ENCODE results near the gene ATRN. TPM values are rescaled to one million over a fixed set of nuclear protein-coding genes. Genes with fewer than 3 reads are reported as not detected.
"Not testable (repeated sequence)": the region's sequence is repeated elsewhere in the genome, so short reads cannot be mapped to it uniquely, and the experiment has no call there.

Gene ATRN
- total RNA-seq (2014; rRNA removed; shearing (Covaris generic)): 14.8 and 18.4 TPM in 2 replicates

DNA sequence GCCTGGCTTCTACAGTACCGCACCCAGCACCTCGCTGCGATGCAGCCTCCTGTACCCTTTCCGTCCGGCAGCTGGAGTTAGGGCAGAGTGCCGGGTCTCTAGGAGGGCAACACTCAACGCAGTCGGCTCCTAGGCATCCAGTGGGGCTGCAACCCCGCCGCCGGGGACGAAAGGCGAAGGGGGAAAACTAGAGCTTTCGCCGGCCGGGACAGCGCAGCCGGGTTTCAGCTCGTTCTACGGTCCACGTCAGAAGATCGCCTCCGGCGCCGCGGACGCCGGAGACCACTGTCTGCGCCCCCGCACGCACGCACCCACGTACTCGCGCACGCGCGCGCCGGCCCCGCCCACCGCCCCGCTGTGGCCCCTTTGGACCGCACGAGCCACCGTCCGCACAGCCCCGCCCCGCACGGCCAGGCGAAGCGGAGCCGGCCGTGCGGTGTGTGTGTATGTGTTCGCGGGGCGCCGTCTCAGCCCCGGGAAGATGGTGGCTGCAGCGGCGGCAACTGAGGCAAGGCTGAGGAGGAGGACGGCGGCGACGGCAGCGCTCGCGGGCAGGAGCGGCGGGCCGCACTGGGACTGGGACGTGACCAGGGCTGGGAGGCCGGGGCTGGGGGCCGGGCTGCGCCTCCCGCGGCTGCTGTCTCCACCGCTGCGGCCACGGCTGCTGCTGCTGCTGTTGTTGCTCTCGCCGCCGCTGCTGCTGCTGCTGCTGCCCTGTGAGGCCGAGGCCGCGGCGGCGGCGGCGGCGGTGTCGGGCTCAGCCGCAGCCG is at the start of gene ATRN:
Gene ATRN, plus strand, starts transcription at position 392 of the 770 bp plus-strand sequence. Its CDS starts 90 bp downstream, at position 482.
- peak; percentile 74 for DNase-seq (ENCODE audit: low spot score)

DNA sequence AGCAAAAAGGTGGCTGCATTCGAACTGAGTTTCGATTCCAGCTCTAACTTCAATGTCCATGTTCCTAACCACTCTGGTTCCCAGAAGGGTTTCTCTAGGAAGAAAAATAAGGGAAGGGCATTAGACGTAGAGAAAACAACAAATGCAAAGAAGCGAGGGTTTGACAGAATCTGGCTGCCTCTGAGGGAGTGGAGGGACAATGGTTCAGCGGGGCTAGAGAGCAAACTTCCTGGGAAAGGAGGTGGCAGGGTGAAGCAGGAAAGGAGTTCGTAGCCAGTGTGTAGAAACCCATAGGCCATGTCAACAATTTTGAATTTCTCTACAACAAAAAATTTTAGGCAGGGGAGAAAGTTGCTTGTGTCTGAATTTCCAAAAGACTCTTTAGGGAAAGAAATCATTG is 48.8 kb upstream of the ATRN start:
- DNase-seq (ENCODE audit: low spot score): no peak

DNA sequence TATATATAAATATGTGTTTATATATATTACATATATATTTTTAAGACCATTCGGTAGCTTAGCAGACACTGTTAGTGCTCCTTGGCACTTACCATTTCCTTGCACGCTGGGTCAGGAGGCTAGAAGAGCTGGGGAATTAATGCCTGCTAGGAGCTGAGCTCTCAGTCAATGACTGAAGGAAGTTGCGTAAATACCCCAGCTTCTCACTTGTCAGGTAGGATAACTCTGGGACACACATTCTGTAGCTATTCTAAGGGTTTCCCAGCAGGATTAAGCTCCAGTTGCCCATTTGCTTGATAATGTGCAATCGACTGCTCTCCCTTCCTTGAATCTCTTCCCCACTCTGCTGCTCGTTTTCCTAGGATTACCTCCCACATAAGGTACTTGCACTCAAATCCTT is 47.7 kb upstream of the ATRN start:
- DNase-seq (ENCODE audit: low spot score): no peak

DNA sequence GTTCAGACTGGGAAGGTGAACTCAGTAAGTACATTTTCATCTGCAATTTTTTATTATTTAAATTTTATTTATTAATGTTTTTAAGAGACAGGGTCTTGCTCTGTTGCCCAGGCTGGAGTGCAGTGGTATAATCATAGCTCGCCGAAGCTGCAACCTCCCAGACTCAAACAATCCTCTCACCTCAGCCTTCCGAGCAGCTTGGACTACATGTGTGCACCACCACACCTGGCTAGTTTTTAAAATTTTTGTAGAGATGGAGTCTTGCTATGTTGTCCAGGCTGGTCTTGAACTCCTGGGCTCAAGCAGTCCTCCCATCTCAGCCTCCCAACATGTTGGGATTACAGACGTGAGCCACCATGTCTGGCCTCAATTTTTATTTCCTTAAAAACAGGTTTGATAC is 44.1 kb upstream of the ATRN start:
- DNase-seq (ENCODE audit: low spot score): not testable (repeated sequence)

DNA sequence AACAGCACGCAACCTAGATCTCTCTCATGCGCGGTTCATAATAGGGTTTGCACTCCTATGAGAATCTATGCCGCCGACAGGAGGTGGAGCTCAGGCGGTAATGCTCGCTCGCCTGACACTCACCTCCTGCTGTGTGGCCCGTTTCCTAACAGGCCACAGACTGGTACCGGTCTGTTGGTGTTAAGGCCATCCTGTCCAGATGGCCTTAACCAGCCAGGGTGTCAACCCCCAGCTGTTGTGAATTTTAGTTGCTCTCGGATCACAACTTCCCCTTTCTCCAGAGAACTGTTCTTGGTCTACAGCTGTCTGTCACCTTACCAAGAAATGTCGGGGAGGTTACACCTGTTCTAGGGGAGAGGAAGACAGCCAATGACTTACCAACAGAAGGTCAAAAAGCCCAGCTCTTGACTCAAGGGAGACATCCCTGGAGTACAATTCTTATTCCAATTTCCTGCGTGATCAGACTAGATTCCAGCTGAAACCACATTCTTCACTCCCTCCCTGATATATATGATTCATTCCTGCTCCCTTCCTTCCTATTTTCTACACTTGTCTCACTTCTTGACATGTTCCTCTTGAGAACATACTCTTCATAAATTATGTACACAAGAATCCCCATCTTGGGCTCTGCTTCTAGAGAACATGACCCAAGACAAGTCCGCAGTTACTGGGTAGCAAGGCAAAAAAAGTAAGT is 40.3 kb upstream of the ATRN start:
- DNase-seq (ENCODE audit: low spot score): no peak

DNA sequence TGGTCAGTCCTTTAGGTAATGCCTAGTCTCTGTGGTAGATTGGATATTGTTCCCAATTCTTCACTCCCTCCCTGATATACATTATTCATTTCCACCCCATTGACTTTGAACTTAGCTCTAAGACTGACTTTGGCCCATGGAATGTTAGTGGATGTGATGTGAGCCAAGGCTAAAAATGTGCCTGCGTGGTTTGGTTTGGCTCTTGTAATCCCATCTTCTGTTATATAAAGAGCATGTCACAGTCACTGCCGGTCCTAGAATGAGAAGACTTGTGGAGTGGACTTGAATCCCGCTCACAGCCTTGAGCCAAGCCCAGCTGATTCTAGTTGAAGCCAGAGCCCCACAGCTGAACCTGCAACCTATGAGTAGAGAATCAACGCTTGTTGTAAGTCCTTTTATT is 39.7 kb upstream of the ATRN start:
- DNase-seq (ENCODE audit: low spot score): no peak

DNA sequence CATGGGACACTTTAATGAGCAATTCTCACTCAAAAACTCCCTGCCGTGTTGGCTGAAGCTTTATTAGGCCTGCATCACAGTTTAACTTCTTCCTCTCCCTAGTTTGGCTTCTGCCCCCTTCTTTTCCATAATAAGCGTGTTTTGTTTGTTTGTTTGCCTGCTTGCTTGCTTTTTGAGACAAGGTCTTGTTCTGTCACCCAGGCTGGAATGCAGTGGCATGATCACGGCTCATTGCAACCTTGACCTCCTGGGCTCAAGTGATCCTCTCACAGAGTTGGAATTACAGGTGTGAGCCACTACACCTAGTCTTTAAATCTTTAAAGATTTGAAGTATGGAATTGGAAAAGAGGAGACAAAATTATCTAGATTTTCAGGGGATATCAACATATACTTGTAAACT is 38.0 kb upstream of the ATRN start:
- no peak for DNase-seq (ENCODE audit: low spot score)

DNA sequence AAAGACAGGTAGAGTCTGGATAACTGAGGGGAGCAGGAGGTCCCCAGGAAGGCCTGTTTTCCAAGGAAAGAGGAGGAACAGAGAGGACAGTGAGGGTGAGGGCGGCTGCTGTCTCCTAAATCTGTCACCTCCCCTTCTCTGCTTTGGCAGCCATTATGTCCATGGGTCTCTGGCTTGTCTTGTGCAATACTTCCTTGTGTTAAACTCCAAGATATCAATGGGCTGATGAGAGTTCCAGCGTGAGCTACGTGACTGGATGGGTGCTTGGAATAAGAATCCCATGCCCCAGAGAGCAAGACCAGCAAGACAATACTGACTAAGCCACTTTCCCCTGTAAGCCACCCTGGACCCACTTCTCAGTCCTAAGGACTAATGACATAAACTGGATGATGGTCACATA is 37.1 kb upstream of the ATRN start:
- no peak for DNase-seq (ENCODE audit: low spot score)

DNA sequence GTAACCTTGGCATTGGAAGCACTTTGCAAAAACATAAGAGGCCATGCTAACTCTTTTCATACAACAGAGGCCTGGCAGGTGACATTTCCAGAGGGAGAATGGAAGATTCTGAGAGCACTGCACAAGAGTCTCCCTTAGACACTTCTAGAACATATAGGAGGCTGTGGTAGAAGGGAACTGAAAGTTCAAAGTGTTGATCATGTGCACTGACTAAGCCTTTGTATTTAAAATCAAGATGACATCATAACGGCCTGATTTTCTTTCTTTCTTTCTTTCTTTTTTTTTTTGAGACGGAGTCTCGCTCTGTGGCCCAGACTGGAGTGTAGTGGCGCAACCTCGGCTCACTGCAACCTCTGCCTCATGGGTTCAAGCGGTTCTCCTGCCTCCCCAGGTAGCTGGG is 36.6 kb upstream of the ATRN start:
- no peak for DNase-seq (ENCODE audit: low spot score)

DNA sequence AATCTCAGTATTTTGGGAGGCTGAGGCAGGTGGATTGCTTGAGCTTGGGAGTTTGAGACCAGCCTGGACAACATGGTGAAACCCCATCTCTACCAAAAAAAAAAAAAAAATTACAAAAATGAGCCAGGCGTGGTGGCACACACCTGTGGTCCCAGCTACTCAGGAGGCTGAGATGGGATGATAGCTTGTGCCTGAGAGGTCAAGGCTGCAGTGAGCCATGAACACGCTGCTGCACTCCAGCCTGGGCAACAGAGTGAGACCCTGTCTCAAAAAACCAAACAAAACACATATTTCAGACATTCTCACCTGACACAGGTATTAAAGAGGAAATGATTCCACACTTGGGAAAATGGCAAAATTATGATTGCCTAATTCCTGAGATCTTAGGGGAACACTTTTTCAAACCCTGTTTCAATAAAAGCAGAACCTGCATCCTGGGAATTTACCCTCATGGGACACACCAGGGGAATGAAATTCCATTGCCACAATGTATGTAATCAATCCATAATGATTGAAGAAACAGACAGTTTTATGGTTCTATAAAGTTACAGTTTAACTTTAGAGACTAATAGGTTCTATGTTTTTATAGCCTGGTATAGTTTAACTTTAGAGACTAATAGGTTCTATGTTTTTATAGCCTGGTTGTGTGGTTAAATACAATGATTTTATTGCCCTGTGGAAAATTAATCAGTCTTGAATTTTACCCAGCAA is 33.8 kb upstream of the ATRN start:
- no peak for DNase-seq (ENCODE audit: low spot score)

DNA sequence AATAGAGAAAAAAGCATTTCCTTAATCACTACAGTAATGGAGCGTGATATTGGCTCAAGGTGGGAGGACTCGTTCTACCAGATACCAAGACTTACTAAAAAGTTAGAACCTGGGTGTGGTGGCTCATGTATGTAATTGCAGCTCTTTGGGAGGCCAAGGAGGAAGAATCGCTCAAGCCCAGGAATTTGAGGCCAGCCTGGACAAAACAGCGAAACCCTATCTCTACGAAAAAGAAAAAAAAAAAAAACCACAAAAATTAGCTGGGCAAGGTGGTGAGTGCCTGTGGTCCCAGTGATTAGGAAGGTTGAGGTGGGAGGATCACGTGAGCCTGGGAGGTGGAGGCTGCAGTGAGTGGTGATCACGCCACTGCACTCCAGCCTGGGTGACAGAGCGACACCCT is 24.0 kb upstream of the ATRN start:
- no peak for DNase-seq (ENCODE audit: low spot score)

DNA sequence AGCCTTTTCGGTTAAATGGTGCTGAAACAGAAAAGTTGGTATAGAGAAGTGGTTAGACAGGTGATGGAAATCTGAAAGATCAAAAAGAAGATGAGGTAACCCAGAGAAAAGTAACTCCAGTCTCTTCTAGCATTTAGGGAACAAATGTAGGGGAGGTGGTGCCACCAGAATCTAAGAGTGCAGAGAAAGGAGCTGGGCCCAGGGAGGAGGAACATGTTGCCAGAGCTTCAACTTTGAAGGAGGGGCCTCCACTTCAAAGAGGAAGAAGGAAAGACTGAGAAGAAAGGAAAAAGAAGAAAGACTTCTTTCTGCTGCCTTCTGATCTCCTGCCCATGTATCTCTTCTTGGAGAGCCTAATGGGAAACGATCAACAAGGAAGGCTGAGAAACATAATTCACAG is 23.5 kb upstream of the ATRN start:
- no peak for DNase-seq (ENCODE audit: low spot score)

DNA sequence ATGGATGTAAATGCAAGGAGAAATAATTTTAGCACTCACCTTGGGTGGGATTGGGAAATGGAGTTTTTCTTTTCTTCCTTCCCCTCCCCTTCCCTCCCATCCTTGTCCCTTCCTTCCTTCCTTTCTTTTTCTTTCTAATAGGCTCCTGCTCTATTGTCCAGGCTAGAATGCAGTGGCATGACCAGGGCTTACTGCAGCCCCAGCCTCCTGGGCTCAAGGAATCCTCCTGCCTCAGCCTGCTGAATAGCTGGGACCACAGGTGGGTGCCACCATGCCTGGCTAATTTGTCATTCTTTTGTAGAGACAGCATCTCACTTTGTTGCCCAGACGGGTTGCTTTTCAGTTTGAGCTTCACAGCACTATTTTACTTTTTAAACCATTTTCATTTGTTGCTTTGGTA is 21.5 kb upstream of the ATRN start:
- no peak for DNase-seq (ENCODE audit: low spot score)

DNA sequence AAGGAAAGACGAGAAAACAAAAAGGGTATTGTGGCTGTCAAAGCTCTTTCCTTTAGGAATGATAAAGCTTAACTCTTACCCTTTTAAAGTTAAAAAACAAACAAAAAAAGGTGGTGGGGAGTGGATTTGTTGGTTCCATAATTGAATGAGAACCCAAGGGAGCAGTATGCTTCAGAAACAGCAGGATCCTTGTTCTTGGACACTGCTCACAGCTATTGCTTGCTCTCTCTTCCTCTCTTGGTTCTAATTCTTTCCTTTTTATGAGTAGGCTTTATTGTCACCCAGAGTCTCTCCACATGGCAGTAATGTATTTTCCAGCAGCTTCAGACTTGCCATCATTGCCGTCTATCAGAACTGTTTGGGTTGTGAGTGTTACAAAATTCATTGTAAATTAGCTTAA is 18.7 kb upstream of the ATRN start:
- DNase-seq (ENCODE audit: low spot score): no peak

DNA sequence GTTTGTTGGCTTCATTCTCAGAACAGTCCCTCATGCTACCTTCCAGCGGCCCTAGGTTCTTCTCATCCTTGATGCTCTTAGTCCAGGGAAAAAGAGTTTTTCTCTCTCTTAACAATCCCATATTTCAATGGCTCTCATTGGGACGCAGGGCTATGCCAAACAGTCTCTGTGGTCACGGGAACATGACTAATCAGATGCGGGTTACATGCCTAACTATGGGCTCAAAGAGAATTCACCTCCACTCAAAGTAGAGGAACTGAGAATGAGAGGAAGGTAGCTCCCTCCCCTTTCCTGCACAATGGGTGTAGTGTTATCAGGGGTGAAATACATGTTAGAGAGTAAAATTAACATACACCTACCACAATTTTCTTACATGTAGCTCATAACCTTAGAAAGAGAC is 18.1 kb upstream of the ATRN start:
- no peak for DNase-seq (ENCODE audit: low spot score)

DNA sequence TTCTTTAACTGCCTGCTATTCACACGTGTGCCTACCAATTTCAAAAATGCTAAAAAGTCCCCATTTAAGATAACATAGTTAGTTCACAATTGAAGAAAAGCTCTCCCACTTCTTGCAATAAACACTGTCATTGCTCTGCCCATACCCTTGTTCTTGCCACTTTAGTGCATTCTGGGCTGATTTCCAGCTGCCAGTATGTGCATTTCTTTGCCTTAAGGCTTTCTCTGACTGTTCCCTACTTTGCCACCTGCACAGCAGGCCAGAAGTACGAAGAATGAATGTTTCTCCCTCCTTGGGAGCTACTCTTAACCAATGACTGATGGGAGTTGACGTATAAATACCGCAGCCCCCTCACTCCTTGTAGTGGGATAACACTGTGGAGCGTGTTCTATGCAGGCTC is 16.0 kb upstream of the ATRN start:
- DNase-seq (ENCODE audit: low spot score): no peak

DNA sequence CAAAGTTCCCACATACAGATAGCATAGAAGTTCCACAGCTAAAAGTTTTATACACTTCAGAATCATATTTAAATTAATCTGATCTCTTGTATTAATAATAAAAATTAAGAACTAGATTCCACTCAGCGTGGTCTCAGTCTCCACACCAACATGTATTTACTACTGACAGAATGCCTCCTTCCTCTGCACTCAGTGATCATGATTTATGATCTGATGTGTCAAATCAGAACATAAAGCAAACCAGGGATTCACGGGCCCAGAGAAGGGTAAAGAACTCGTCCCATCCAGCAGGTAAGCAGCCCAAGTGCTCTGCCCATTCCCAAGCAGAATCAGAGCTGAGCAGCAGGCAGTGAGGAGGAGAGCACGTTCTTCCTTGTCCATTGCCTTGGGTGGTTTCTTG is 14.2 kb upstream of the ATRN start:
- no peak for DNase-seq (ENCODE audit: low spot score)

DNA sequence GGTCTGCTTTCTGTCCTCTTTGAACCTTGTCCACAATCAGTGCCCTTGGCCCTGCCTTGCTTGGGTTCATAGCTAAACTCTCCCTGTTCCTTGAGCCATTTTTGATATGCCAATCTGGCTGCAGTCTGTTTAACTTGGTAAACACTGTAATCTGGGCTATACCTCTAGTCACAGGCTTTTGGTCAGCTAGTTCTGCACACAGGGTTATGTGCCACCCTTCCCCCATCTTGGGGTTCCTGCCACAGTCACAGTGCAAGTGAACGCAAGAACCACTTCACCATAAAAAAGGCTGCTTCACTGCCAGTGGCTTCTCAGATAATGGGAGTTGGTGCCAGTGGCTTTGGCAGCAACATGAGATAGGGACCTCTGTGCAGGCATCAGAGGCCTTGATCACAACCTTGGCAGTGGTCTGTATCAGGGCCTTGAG is 10.9 kb upstream of the ATRN start:
- no peak for DNase-seq (ENCODE audit: low spot score)

DNA sequence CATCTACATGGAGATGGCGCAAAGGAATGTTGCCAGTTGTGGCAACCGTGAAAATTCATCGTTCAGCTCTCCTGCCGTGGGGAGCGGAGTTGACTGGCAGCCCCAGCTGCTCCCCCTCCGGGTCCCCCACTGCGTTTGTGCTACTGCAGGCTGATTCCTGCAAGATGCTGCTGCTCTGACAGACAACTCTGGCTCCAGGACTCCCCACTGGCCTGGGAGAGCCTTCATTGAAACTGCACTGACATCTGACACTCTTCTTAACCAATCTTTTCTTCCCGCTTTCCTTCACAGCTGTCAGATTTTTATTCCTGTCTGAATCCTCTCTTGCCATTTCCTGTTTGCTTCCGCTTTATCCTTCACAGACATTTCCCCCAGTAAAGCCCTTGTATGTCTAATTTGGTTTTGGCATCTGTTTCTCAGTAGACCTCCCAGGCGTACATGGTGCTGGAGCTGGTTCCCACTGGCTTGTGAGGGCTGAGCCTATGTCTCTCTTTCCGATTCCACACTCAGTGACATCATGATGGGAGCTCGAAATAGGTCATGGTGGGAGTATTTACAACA is 9.5 kb upstream of the ATRN start:
- DNase-seq (ENCODE audit: low spot score): no peak

DNA sequence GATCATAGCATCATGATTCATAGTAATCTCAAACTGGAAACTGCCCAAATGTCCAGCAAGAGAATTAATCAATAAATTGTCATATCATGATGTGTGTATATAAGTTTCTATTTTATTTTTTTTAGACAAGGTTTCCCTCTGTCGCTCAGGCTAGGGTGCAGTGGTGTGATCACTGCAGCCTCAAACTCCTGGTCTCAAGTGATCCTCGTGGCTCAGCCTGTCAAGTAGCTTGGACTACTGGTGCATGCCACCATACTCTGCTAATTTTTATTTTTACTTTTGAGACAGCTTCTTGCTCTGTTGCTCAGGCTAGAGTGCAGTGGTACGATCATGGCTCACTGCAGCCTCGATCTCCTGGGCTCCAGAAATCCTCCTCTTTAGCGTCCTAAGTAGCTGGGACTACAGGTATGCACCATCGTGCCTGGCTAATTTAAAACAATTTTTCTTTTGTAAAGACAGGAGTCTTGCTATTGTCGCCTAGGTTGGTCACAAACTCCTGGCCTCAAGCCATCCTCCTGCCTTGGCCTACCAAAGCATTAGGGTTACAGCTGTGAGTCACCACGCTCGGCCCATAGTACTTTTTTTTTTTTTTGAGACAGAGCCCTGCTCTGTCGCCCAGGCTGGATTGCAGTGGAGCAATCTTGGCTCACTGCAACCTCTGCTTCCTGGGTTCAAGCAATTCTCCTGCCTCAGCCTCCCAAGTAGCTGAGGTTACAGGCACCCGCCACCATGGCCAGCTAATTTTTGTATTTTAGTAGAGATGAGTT is 8.7 kb upstream of the ATRN start:
- DNase-seq (ENCODE audit: low spot score): no peak

DNA sequence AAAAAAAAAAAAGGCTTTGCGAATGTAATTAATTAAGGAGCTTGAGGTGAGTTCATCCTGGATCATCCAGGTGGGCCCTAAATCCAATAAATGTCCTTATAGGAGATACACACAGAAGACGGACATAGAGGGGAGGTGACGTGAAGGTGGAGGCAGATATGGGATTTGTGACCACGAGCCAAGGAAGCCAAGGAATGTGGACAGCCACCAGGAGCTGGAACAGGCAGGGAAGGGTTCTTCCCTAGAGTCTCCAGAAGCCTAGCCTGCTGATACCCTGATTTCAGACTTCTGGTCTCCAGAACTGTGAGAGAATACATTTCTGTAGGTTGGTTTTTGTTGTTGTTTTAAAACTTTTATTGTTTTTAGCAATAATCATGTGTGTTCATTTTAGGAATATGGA is 6.7 kb upstream of the ATRN start:
- DNase-seq (ENCODE audit: low spot score): no peak

DNA sequence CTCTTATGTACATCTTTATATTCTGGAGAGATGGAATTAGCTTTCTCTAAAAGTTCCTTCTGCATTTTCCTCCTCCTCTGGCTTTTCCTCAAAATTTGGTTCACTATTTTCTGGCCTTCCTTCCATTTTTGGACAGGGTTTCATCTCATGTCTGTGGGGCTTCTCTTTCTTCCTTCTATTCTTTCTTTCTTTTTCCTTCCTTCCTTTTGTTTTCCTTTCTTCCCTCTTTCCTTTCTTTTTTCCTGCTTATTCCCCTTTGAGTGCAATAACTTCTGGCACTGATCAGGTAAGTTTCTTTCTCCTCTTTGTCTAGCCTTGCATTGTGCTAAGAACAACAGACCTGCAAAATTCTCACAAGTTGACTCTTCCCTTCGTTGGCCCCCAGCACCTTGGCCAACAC is 5.5 kb upstream of the ATRN start:
- DNase-seq (ENCODE audit: low spot score): no peak

Data from H4 (cell line).